Kidney capillary endothelial cell (primary cell): Measurements from ENCODE around the gene TMEM135.

Experiments
- DNase-seq: peaks from one replicate; pipeline ENCODE4 v3.0.0-alpha.2; 2018; ENCODE audit warnings: low spot score

TMEM135 gene

GRCh38 chr11:87306262-87306851, 268.6 kb downstream of the TMEM135 start:
- DNase-seq = no peak

GRCh38 chr11:87307101-87307500, 269.4 kb downstream of the TMEM135 start:
- no peak for DNase-seq

GRCh38 chr11:87315229-87315628, 277.5 kb downstream of the TMEM135 start:
- DNase-seq = no peak

- DNase-seq = no peak
Measured at GRCh38 chr11:87316491-87316890, 278.8 kb downstream of the TMEM135 start.

GRCh38 chr11:87317441-87317840, 279.7 kb downstream of the TMEM135 start:
- no peak for DNase-seq

- DNase-seq = no peak
Measured at GRCh38 chr11:87320123-87320522, 282.4 kb downstream of the TMEM135 start.

GRCh38 chr11:87322568-87322967, 284.8 kb downstream of the TMEM135 start:
- no peak for DNase-seq

GRCh38 chr11:87323899-87324298, 286.2 kb downstream of the TMEM135 start:
- DNase-seq = no peak

GRCh38 chr11:87324817-87325489, 287.2 kb downstream of the TMEM135 start:
- DNase-seq = no peak

- DNase-seq = no peak
Measured at GRCh38 chr11:87325490-87325872, 287.7 kb downstream of the TMEM135 start.

GRCh38 chr11:87326594-87326993, 288.9 kb downstream of the TMEM135 start:
- no peak for DNase-seq

GRCh38 chr11:87329172-87329571, 291.4 kb downstream of the TMEM135 start:
- no peak for DNase-seq

- DNase-seq = no peak
Measured at GRCh38 chr11:87330187-87330601, 292.5 kb downstream of the TMEM135 start.

- no peak for DNase-seq
Measured at GRCh38 chr11:87331273-87331672, 293.5 kb downstream of the TMEM135 start.

GRCh38 chr11:87338046-87338639, 300.4 kb downstream of the TMEM135 start:
- no peak for DNase-seq

- DNase-seq = no peak
Measured at GRCh38 chr11:87339416-87339815, 301.7 kb downstream of the TMEM135 start.

- DNase-seq = no peak
Measured at GRCh38 chr11:87347441-87347840, 309.7 kb downstream of the TMEM135 start.

GRCh38 chr11:87347854-87348253, 310.1 kb downstream of the TMEM135 start:
- DNase-seq = no peak

GRCh38 chr11:87351676-87352075, 313.9 kb downstream of the TMEM135 start:
- no peak for DNase-seq

- peak; percentile 93 for DNase-seq
Measured at GRCh38 chr11:87352759-87353707, 315.3 kb downstream of the TMEM135 start.

GRCh38 chr11:87353771-87354345, 316.1 kb downstream of the TMEM135 start:
- DNase-seq = peak; percentile 47

GRCh38 chr11:87355596-87355995, 317.9 kb downstream of the TMEM135 start:
- DNase-seq = no peak
